HG03342 (cell line): Measurements from ENCODE around the gene RPL36A.

Source experiments
- ATAC-seq: cut with Tn5 transposase; IDR thresholded peaks from one replicate; pipeline ENCODE4 v1.9.1; 2021; ENCODE audit warnings: mild to moderate bottlenecking, moderate library complexity; ENCODE audit not compliant: unreplicated experiment

Gene RPL36A

GRCh38 chrX:101430457-101431078, 39.8 kb downstream of the RPL36A start:
- peak; percentile 94 for ATAC-seq

- no peak for ATAC-seq
Observed at GRCh38 chrX:101442085-101442484, 51.3 kb downstream of the RPL36A start.
